ENCODE measurements around the gene SP4. TPM values are rescaled to one million over a fixed set of nuclear protein-coding genes. Genes with fewer than 3 reads are reported as not detected.

The SP4 gene
- total and polyA plus RNA-seq, 2 of the 4 experiments (the other 2 are of a cell fraction): 0.97 to 5.9 TPM

GRCh38 chr7:21468969-21469368, 41.1 kb downstream of the SP4 start:
- no peaks in the 10 kb centered on the region for H3K27me3 ChIP-seq (ENCODE audit: control insufficient read depth, insufficient read depth, low read length)
- TF ChIP-seq USF2 (IDR thresholded peaks at IDR 0.05; ENCODE audit: low read depth, low read length): no peak
- TF ChIP-seq MXI1 (IDR thresholded peaks at IDR 0.05; ENCODE audit: borderline replicate concordance, low read depth, low read length): no peak
- no peak for TF ChIP-seq FOS (IDR thresholded peaks at IDR 0.05; ENCODE audit: low read depth, low read length)
- TF ChIP-seq RFX5 (IDR thresholded peaks at IDR 0.05; ENCODE audit: low read depth, low read length): no peak
- TF ChIP-seq NFE2L2 (IDR thresholded peaks at IDR 0.05; ENCODE audit: low read depth, low read length): no peak
- TF ChIP-seq CTCF (conservative IDR thresholded peaks at IDR 0.05; ENCODE audit: low read depth, low read length): no peak
- TF ChIP-seq BHLHE40 (IDR thresholded peaks at IDR 0.05; ENCODE audit: low read depth, low read length): no peak
- no peak for TF ChIP-seq SMC3 (IDR thresholded peaks at IDR 0.05; ENCODE audit: low read depth, low read length)
- no peak for TF ChIP-seq MAZ (IDR thresholded peaks at IDR 0.05; ENCODE audit: borderline replicate concordance, low read depth, low read length)
- TF ChIP-seq CHD1 (IDR thresholded peaks at IDR 0.05; ENCODE audit: low read depth, low read length): no peak
- TF ChIP-seq ELK1 (IDR thresholded peaks at IDR 0.05; ENCODE audit: borderline replicate concordance, low read depth, low read length): no peak
- no peak for TF ChIP-seq MAFK (IDR thresholded peaks at IDR 0.05; ENCODE audit: low read depth, low read length)
- TF ChIP-seq POLR2A (IDR thresholded peaks at IDR 0.05; ENCODE audit: low read depth, low read length): no peak
- no peak for TF ChIP-seq RAD21 (IDR thresholded peaks at IDR 0.05; ENCODE audit: low read length)
- no peak for TF ChIP-seq RCOR1 (IDR thresholded peaks at IDR 0.05; ENCODE audit: insufficient replicate concordance, low read length)
- in situ Hi-C loops (cut with MboI; ENCODE audit: low sequenced_read_pairs) (no loop called here), dilution Hi-C loops (cut with HindIII; ENCODE audit: low sequenced_read_pairs, unreplicated experiment) (no loop called here), intact Hi-C loops (cut with micrococcal nuclease) (no loop called here)
- H3K9ac ChIP-seq (ENCODE audit: low read depth, low read length): no peak overlapping the region
- no peak overlapping the region for H3K14ac ChIP-seq (replicated peaks; ENCODE audit: low read depth, low read length)
- DNase-seq (no peak), ATAC-seq (ENCODE audit: low read depth) (no peak)
- no peak overlapping the region for H2BK20ac ChIP-seq (ENCODE audit: low read depth, low read length)
- H3K79me1 ChIP-seq (ENCODE audit: low read depth in 1 of 2, low read length in 2 of 2): no peaks in the 10 kb centered on the region
- no peak overlapping the region for H2BK120ac ChIP-seq (ENCODE audit: low read depth, low read length)
- no peak overlapping the region for H2AFZ ChIP-seq (replicated peaks; ENCODE audit: low read length, poor library complexity)
- H3K18ac ChIP-seq (ENCODE audit: low read depth, low read length): no peak overlapping the region
- no peak overlapping the region for H3K23ac ChIP-seq (ENCODE audit: low read depth, low read length)
- no peaks in the 10 kb centered on the region for H3K9me3 ChIP-seq (ENCODE audit: control insufficient read depth, insufficient read depth, low read length)
- H3K4me1 ChIP-seq (ENCODE audit: control insufficient read depth, insufficient read depth, low read length): no peaks in the 10 kb centered on the region; the same call in 1 of the 2 replicates
- no peak overlapping the region for H2BK5ac ChIP-seq (ENCODE audit: low read depth, low read length, poor library complexity, severe bottlenecking)
- H4K8ac ChIP-seq (ENCODE audit: low read depth in 2 of 2, low read length in 2 of 2): no peak overlapping the region
- no peak overlapping the region for H3K4me3 ChIP-seq (ENCODE audit: insufficient read depth, low read depth, low read length)
- H3K4me2 ChIP-seq (ENCODE audit: low read depth, low read length): no peak overlapping the region
- no peak overlapping the region for H3K27ac ChIP-seq (ENCODE audit: insufficient read depth, low read length)
- no peak overlapping the region for H3K4ac ChIP-seq (ENCODE audit: low read depth, low read length)
- no peaks in the 10 kb centered on the region for H4K20me1 ChIP-seq (ENCODE audit: insufficient read depth, low read length)
- ChIA-PET POLR2A (ENCODE audit: unreplicated experiment) (no interaction called here), CTCF (no interaction called here)
- no peak overlapping the region for H2AK5ac ChIP-seq (ENCODE audit: low read depth, low read length)
- H2BK15ac ChIP-seq (ENCODE audit: low read depth, low read length): no peak overlapping the region
- H2AK9ac ChIP-seq (replicated peaks; ENCODE audit: low read depth, low read length, poor library complexity): no peak overlapping the region
- H4K91ac ChIP-seq (ENCODE audit: insufficient read depth, low read depth, low read length): no peak overlapping the region
- no TSS peak for BruUV-seq (replicated peaks)
- H3K9me1 ChIP-seq (ENCODE audit: insufficient read depth, low read length): no peaks in the 10 kb centered on the region
- H3K56ac ChIP-seq (ENCODE audit: extremely low read depth, insufficient read depth, low read length): no peak overlapping the region
- no peak overlapping the region for H4K5ac ChIP-seq (ENCODE audit: low read depth, low read length)
- H3K36me3 ChIP-seq (ENCODE audit: control insufficient read depth, insufficient read depth, low read length): no peaks in the 10 kb centered on the region
